HG02571 (cell line): ENCODE results near the gene AFG3L2.

Experiments
- ATAC-seq: cut with Tn5 transposase; IDR thresholded peaks from one replicate; pipeline ENCODE4 v1.9.1; 2021; ENCODE audit warnings: mild to moderate bottlenecking, moderate library complexity; ENCODE audit not compliant: unreplicated experiment

The AFG3L2 gene

GRCh38 chr18:12362473-12363174 lies 14.4 kb downstream of the AFG3L2 start:
- no peak for ATAC-seq

- no peak for ATAC-seq
These were observed 15.2 kb downstream of the AFG3L2 start for GRCh38 chr18:12361770-12362378.

GRCh38 chr18:12359515-12359927 lies 17.5 kb downstream of the AFG3L2 start:
- ATAC-seq, result no peak

- ATAC-seq, result no peak
These were observed 24.8 kb downstream of the AFG3L2 start for GRCh38 chr18:12352188-12352587.

- no peak for ATAC-seq
These were observed 29.1 kb downstream of the AFG3L2 start for GRCh38 chr18:12347895-12348294.

- ATAC-seq, result no peak
These were observed 30.8 kb downstream of the AFG3L2 start for GRCh38 chr18:12346240-12346565.

- ATAC-seq, result no peak
These were observed 31.4 kb downstream of the AFG3L2 start for GRCh38 chr18:12345491-12346239.

GRCh38 chr18:12342661-12343060 lies 34.4 kb downstream of the AFG3L2 start:
- ATAC-seq, result no peak

- no peak for ATAC-seq
These were observed 35.9 kb downstream of the AFG3L2 start for GRCh38 chr18:12340945-12341660.

- ATAC-seq, result no peak
These were observed 38.6 kb downstream of the AFG3L2 start for GRCh38 chr18:12338382-12338781.

- no peak for ATAC-seq
These were observed 40.1 kb downstream of the AFG3L2 start for GRCh38 chr18:12336887-12337286.

GRCh38 chr18:12336171-12336613 lies 40.8 kb downstream of the AFG3L2 start:
- ATAC-seq, result no peak

- ATAC-seq, result no peak
These were observed 41.5 kb downstream of the AFG3L2 start for GRCh38 chr18:12335503-12335902.

GRCh38 chr18:12334863-12335262 lies 42.2 kb downstream of the AFG3L2 start:
- no peak for ATAC-seq

- ATAC-seq, result no peak
These were observed 42.6 kb downstream of the AFG3L2 start for GRCh38 chr18:12334366-12334808.

GRCh38 chr18:12333506-12334290 lies 43.3 kb downstream of the AFG3L2 start:
- ATAC-seq, result no peak

GRCh38 chr18:12330766-12331165 lies 46.3 kb downstream of the AFG3L2 start:
- no peak for ATAC-seq

- no peak for ATAC-seq
These were observed 47.8 kb downstream of the AFG3L2 start for GRCh38 chr18:12329125-12329698.

GRCh38 chr18:12328179-12328823 lies 48.7 kb downstream of the AFG3L2 start:
- no peak for ATAC-seq
